ENCODE measurements around the gene SHROOM2. TPM values are rescaled to one million over a fixed set of nuclear protein-coding genes. Genes with fewer than 3 reads are reported as not detected.
"Not testable (repeated sequence)": the region's sequence is repeated elsewhere in the genome, so short reads cannot be mapped to it uniquely, and the experiment has no call there.

Gene SHROOM2
- total RNA-seq, 1 donor: 4.3 TPM

DNA sequence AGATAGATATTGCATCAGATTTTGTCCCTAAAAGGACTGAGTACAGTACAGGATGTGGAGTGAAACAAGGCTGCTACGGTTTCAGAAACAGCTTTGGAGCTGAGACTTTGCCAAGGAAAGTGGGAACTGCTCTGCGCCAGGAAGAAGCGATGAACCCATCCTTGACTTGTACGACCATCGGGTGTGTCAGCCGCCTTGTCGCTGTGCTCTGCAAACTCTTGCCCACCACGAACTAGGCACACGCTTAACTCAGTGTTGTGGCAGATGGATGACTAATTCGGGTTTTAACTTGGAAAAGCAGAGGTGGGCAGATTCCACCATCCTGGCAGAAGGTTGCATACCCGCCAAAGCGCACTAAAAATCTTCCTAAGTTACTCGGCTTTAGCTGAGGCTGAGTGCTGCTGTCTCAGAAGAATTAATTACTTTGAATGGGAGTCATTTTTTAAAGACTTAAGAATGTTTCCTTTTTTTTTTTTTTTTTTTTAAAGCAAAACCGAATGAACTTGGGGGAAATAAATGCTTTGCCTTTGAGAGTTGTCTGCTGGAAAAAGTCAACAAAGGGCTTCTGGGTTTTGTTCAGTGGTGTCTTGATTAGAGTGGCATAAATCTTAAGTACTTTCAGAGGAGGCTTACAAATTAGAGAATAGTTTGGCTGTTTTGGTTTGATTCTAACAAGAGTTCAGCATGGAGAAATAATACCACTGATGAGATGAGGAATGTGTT is 69.5 kb downstream of the SHROOM2 start:
- TF ChIP-seq, protein P1, sequence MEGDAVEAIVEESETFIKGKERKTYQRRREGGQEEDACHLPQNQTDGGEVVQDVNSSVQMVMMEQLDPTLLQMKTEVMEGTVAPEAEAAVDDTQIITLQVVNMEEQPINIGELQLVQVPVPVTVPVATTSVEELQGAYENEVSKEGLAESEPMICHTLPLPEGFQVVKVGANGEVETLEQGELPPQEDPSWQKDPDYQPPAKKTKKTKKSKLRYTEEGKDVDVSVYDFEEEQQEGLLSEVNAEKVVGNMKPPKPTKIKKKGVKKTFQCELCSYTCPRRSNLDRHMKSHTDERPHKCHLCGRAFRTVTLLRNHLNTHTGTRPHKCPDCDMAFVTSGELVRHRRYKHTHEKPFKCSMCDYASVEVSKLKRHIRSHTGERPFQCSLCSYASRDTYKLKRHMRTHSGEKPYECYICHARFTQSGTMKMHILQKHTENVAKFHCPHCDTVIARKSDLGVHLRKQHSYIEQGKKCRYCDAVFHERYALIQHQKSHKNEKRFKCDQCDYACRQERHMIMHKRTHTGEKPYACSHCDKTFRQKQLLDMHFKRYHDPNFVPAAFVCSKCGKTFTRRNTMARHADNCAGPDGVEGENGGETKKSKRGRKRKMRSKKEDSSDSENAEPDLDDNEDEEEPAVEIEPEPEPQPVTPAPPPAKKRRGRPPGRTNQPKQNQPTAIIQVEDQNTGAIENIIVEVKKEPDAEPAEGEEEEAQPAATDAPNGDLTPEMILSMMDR (IDR thresholded peaks at IDR 0.05; ENCODE audit: insufficient read depth, low read depth, low read length): no peak

DNA sequence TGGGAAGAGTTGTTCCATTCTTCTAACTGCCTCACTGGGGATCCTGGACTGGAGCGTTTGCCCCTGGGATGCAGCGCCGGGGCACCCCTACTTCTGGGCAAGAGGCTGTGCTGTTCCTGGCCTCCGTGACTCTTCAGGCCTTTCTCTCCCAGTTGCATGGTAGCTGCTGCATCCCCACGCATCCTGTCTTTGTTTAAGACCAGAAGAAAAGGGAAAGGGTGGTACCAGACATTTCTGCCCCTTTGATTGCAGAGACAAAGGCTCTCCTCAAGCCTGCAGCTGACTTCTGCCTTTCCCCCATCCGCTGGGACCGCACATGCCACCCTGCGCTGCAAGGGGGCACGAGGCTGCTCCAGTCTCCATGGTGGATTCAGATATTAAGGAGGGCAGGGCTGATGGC is 70.4 kb downstream of the SHROOM2 start:
- TF ChIP-seq, protein P1 (IDR thresholded peaks at IDR 0.05; ENCODE audit: insufficient read depth, low read depth, low read length): no peak
- no peak overlapping the region for H3K4me3 ChIP-seq (ENCODE audit: low read depth, low read length)

More for the DNA sequence above, 69.5 kb downstream of the SHROOM2 start:
- peak; percentile 58 for DNase-seq (ENCODE audit: low read depth)
- no peak overlapping the region for H3K4me3 ChIP-seq (ENCODE audit: low read depth, low read length)

DNA sequence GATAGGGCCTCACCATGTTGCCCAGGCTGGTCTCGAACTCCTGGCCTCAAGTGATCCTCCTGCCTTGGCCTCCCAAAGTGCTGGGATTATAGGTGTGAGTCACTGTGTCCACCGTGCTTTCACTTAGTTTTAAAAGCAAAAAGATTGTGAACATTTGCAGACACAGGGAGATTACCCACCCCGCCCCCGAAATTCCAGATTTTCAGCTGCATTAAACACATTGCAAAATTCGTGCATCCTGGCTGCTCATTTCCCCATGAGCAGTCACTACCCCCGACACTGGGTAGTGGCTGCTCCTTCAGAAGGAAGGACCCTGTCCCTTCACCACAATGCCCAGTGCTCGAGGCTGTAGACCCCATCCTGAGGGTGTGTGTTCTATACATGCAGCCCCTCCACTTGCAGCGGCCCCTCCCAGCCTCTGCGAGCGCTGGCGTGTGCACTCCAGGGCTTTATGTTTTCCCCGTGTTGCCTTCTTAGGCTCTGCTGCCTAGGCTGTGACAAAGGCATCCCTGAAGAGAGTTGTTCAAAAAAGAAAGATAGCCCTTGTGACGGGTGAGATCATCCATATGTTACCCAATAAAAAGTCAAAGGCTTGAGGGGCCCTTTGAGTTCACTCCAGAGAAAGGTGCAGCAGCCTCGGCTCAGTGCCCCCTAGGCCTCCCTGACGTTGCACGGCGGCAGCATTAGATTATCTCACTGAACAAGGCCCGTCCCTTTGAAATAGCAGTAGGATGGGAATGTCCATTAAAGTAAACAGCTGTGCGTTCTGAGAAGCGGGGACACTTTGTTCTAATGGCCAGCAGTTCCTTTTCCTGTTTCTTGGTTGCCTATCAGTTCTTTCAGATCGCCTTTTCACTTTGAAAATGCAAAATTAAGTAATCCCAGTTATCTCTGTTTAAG is 71.6 kb downstream of the SHROOM2 start:
- H3K4me3 ChIP-seq (ENCODE audit: low read depth, low read length): no peak overlapping the region
- peak; percentile 80 for DNase-seq (ENCODE audit: low read depth)
- TF ChIP-seq, protein P1 (IDR thresholded peaks at IDR 0.05; ENCODE audit: insufficient read depth, low read depth, low read length): no peak

More for the DNA sequence above, 70.4 kb downstream of the SHROOM2 start:
- no peak for DNase-seq (ENCODE audit: low read depth)

DNA sequence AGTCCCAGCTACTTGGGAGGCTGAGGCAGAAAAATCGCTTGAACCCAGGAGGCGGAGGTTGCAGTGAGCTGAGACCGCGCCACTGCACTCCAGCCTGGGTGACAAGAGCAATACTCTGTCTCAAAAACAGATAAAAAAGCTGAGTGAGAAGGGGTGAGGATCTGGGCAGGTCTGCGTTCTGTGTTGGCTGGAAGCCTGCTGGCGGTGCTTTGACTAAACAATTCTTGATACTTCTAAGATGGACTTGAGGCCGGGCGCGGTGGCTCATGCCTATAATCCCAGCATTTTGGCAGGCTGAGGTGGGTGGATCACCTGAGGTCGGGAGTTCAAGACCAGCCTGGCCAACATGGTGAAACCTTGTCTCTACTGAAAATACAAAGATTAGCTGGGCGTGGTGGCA is 72.5 kb downstream of the SHROOM2 start:
- DNase-seq (ENCODE audit: low read depth); H3K4me3 ChIP-seq (ENCODE audit: low read depth, low read length): not testable (repeated sequence)

DNA sequence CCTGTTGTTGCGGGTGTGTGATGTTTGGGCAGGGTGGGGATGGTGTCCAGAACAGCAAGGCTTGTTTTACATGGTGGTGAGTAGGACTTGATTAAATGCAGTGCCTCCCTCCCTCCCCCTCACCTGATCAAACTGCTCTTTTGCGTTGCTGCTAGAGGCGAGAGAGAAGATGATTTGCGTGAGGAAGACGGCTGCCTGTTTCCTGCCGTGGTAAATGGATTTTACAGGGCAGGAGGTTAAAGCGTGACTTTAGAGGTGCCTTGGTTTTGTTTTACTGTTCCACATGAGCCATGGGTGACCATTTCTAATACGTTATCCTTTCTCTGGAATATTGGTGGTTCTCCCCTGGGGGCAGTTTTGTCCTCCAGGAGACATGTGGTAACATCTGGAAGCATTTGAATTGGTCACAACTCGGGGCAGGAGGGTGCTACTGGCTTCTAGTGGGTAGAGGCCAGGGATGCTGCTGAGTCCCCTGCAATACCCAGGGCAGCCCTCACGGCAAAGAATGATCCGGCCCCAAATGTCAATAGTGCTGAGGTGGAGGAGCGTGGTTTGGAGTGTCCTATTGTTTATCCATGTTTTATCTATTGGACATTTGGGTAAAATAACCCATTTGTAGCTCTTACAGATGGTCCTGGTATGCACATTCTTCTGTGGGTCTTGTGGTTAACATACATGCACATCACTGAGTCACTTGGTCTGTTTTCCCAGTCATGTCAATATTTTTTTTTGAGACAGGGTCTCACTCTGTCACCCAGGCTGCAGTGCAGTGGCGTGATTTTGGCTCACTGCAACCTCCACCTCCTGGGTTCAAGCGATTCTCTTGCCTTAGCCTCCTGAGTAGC is 73.7 kb downstream of the SHROOM2 start:
- no peak overlapping the region for H3K4me3 ChIP-seq (ENCODE audit: low read depth, low read length)
- TF ChIP-seq, protein P1 (IDR thresholded peaks at IDR 0.05; ENCODE audit: insufficient read depth, low read depth, low read length): no peak
- peak; percentile 62 for DNase-seq (ENCODE audit: low read depth)

DNA sequence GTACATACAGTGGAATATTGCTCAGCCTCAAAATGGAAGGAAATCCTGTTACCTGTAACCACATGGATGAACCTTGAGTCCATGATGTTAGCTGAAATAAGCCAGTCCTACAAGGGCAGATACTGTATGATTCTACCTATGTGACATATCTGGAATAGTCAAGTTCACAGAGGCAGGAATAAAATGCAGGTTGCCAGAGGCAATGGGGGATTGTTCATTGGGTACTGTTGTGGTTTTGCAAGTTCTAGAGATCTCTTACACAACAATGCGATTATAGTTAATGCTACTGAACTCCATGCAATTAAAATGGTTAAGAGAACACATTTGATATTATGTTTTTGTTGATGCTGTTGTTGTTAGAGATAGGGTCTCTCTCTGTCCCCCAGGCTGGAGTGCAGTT is 74.6 kb downstream of the SHROOM2 start:
- TF ChIP-seq, protein P1 (IDR thresholded peaks at IDR 0.05; ENCODE audit: insufficient read depth, low read depth, low read length): no peak
- DNase-seq (ENCODE audit: low read depth): no peak
- H3K4me3 ChIP-seq (ENCODE audit: low read depth, low read length): no peak overlapping the region
